WTC11 (cell line): ENCODE results near the gene RMND5B. TPM values are rescaled to one million over a fixed set of nuclear protein-coding genes. Genes with fewer than 3 reads are reported as not detected.

Experiments used
- CDX4 ChIP-seq: fragments of 250-450 bp; sonication (Bioruptor Pico); IDR thresholded peaks from 2 replicates; pipeline ENCODE4 v1.9.0; 2021; ENCODE audit warnings: moderate library complexity, mild to moderate bottlenecking, inconsistent platforms, borderline replicate concordance
- E2F4 ChIP-seq: sonication (generic); formaldehyde crosslinking; IDR thresholded peaks from 2 replicates; pipeline ENCODE4 v1.8.1; 2022; ENCODE audit warnings: low read depth, mild to moderate bottlenecking, moderate library complexity, missing genetic modification reagents, borderline replicate concordance
- E2F5 ChIP-seq: sonication (generic); formaldehyde crosslinking; IDR thresholded peaks from 2 replicates; pipeline ENCODE4 v1.8.1; 2022; ENCODE audit warnings: mild to moderate bottlenecking, moderate library complexity, missing genetic modification reagents
- ELF4 ChIP-seq: sonication (generic); formaldehyde crosslinking; IDR thresholded peaks from 2 replicates; pipeline ENCODE4 v1.8.1; 2022; ENCODE audit warnings: low read depth, mild to moderate bottlenecking, moderate library complexity, missing genetic modification reagents
- ESRRA ChIP-seq: sonication (generic); formaldehyde crosslinking; IDR thresholded peaks from 2 replicates; pipeline ENCODE4 v1.8.1; 2022; ENCODE audit warnings: mild to moderate bottlenecking, missing genetic modification reagents, borderline replicate concordance
- FOXJ3 ChIP-seq: sonication (generic); formaldehyde crosslinking; IDR thresholded peaks from 2 replicates; pipeline ENCODE4 v1.9.0; 2021; ENCODE audit warnings: missing genetic modification reagents, mild to moderate bottlenecking, borderline replicate concordance
- FOXK1 ChIP-seq: sonication (generic); formaldehyde crosslinking; IDR thresholded peaks from 2 replicates; pipeline ENCODE4 v1.8.0; 2022; ENCODE audit warnings: mild to moderate bottlenecking, moderate library complexity, missing genetic modification reagents
- HMGA2 ChIP-seq: fragments of 250-450 bp; sonication (Bioruptor Pico); IDR thresholded peaks from 2 replicates; pipeline ENCODE4 v1.4.0; 2021; ENCODE audit warnings: mild to moderate bottlenecking, moderate library complexity
- IRF2 ChIP-seq: sonication (generic); formaldehyde crosslinking; IDR thresholded peaks from 2 replicates; pipeline ENCODE4 v1.8.0; 2022; ENCODE audit warnings: low read depth, missing genetic modification reagents, borderline replicate concordance
- JAZF1 ChIP-seq: fragments of 250-450 bp; sonication (Bioruptor Pico); IDR thresholded peaks from 2 replicates; pipeline ENCODE4 v1.9.0; 2021; ENCODE audit warnings: moderate library complexity, mild to moderate bottlenecking, inconsistent platforms
- MXD4 ChIP-seq: fragments of 250-450 bp; sonication (Bioruptor Pico); IDR thresholded peaks from 2 replicates; pipeline ENCODE4 v1.8.0; 2021; ENCODE audit warnings: mild to moderate bottlenecking, moderate library complexity, borderline replicate concordance
- NFATC4 ChIP-seq: fragments of 250-450 bp; sonication (Bioruptor Pico); IDR thresholded peaks from 2 replicates; pipeline ENCODE4 v1.9.0; 2021; ENCODE audit warnings: mild to moderate bottlenecking
- NR2C2 ChIP-seq: sonication (generic); formaldehyde crosslinking; IDR thresholded peaks from 2 replicates; pipeline ENCODE4 v1.8.0; 2022; ENCODE audit warnings: mild to moderate bottlenecking, missing genetic modification reagents
- NR3C1 ChIP-seq: sonication (generic); formaldehyde crosslinking; conservative IDR thresholded peaks from 2 replicates; pipeline ENCODE4 v1.8.1; 2023; ENCODE audit warnings: low read depth, mild to moderate bottlenecking, missing genetic modification reagents
- PRDM15 ChIP-seq: sonication (generic); formaldehyde crosslinking; IDR thresholded peaks from 2 replicates; pipeline ENCODE4 v1.8.0; 2022; ENCODE audit warnings: missing genetic modification reagents
- PRRX2 ChIP-seq: fragments of 250-450 bp; sonication (Bioruptor Pico); IDR thresholded peaks from 2 replicates; pipeline ENCODE4 v1.8.0; 2021; ENCODE audit warnings: mild to moderate bottlenecking
- RORB ChIP-seq: fragments of 250-450 bp; sonication (Bioruptor Pico); IDR thresholded peaks from 2 replicates; pipeline ENCODE4 v1.9.0; 2021; ENCODE audit warnings: mild to moderate bottlenecking
- SMAD3 ChIP-seq: sonication (generic); formaldehyde crosslinking; IDR thresholded peaks from 2 replicates; pipeline ENCODE4 v1.8.0; 2022; ENCODE audit warnings: missing genetic modification reagents, mild to moderate bottlenecking, borderline replicate concordance
- TCF7 ChIP-seq: sonication (generic); formaldehyde crosslinking; IDR thresholded peaks from 2 replicates; pipeline ENCODE4 v1.8.0; 2022; ENCODE audit warnings: mild to moderate bottlenecking, low read depth, missing genetic modification reagents, moderate library complexity
- TEAD4 ChIP-seq: sonication (generic); formaldehyde crosslinking; IDR thresholded peaks from 2 replicates; pipeline ENCODE4 v1.8.0; 2022; ENCODE audit warnings: mild to moderate bottlenecking, missing genetic modification reagents
- ZNF121 ChIP-seq: sonication (generic); formaldehyde crosslinking; IDR thresholded peaks from 2 replicates; pipeline ENCODE4 v1.8.0; 2023; ENCODE audit warnings: missing genetic modification reagents
- ZNF138 ChIP-seq: sonication (generic); formaldehyde crosslinking; conservative IDR thresholded peaks from 2 replicates; pipeline ENCODE4 v1.8.1; 2022; ENCODE audit warnings: mild to moderate bottlenecking, moderate library complexity, missing genetic modification reagents
- ZNF219 ChIP-seq: sonication (generic); formaldehyde crosslinking; IDR thresholded peaks from 2 replicates; pipeline ENCODE4 v1.8.0; 2023; ENCODE audit warnings: missing genetic modification reagents, mild to moderate bottlenecking, borderline replicate concordance
- ZNF396 ChIP-seq: fragments of 250-450 bp; sonication (Bioruptor Pico); IDR thresholded peaks from 2 replicates; pipeline ENCODE4 v1.8.0; 2021; ENCODE audit warnings: mild to moderate bottlenecking, moderate library complexity, borderline replicate concordance
- total RNA-seq: library from RNA; stranded (reverse); gene quantifications from 3 replicates; pipeline ENCODE4 v1.2.3, GENCODE V29; 2021
- TF ChIP-seq, protein P1 (sequence below): sonication (generic); formaldehyde crosslinking; IDR thresholded peaks from 2 replicates; pipeline ENCODE4 v1.8.0; 2023; ENCODE audit warnings: missing genetic modification reagents, mild to moderate bottlenecking, borderline replicate concordance
- TF ChIP-seq, protein P2 (sequence below): sonication (generic); formaldehyde crosslinking; IDR thresholded peaks from 2 replicates; pipeline ENCODE4 v1.8.1; 2022; ENCODE audit warnings: low read depth, missing genetic modification reagents, borderline replicate concordance

Gene RMND5B
- total RNA-seq, 1 experiment from 2014 or later: 93.3 TPM

DNA sequence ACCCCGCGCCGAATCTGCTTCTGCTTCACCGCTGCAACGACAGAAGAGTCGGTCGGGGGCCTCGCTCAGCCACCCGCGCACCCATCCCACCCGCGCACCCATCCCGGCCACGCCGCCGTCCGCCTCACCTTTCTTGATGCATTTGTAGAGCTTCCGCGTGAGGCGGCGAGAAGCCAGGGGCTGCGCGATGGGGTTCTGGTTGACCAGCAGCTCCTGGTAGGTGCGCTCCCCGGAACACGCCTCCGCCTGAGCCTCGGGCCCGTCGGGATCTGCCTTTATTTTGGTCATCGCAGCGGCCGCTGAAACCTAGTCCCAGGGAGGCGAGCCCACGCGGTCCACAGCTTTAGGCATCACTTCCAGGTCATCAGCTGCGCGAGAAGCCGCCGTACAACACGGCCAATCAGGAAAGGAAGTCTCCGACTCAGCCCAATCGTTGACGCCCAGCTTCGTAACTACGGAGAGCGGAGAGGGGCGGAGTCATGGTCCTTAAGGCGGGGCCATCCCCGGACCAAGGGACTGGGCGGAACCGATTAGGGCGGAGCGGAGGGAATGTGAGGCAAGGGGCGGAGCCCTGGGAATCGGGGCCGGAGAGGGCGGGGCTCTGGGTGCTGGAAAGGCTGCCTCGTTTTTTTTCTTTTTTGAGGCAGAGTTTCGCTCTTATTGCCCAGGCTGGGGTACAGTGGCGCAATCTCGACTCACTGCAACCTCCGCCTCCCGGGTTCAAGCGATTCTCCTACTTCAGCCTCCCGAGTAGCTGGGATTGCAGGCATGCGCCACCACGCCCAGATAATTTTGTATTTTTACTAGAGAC is 22.9 kb downstream of the RMND5B start, which contains the start of gene NHP2 (continued):
- TF ChIP-seq PRDM15 (CRISPR knock-in tag) (no peak), TEAD4 (CRISPR knock-in tag) (no peak), PRRX2 (CRISPR knock-in tag) (no peak), ESRRA (no peak), ZNF138 (no peak), IRF2 (CRISPR knock-in tag) (no peak), TCF7 (CRISPR knock-in tag) (no peak), FOXJ3 (no peak), JAZF1 (no peak), RORB (no peak), SMAD3 (CRISPR knock-in tag) (peak; percentile 27; the same call in 1 of the 2 replicates), ZNF219 (CRISPR knock-in tag) (no peak), FOXK1 (CRISPR knock-in tag) (peak; percentile 96), ELF4 (no peak), NFATC4 (CRISPR knock-in tag) (no peak), NR3C1 (CRISPR knock-in tag) (no peak), MXD4 (CRISPR knock-in tag) (no peak), CDX4 (CRISPR knock-in tag) (no peak), HMGA2 (CRISPR knock-in tag) (no peak), E2F5 (CRISPR knock-in tag) (no peak), ZNF396 (CRISPR knock-in tag) (no peak), ZNF121 (CRISPR knock-in tag) (no peak), NR2C2 (CRISPR knock-in tag) (no peak), E2F4 (CRISPR knock-in tag) (no peak)
- TF ChIP-seq, protein P1, sequence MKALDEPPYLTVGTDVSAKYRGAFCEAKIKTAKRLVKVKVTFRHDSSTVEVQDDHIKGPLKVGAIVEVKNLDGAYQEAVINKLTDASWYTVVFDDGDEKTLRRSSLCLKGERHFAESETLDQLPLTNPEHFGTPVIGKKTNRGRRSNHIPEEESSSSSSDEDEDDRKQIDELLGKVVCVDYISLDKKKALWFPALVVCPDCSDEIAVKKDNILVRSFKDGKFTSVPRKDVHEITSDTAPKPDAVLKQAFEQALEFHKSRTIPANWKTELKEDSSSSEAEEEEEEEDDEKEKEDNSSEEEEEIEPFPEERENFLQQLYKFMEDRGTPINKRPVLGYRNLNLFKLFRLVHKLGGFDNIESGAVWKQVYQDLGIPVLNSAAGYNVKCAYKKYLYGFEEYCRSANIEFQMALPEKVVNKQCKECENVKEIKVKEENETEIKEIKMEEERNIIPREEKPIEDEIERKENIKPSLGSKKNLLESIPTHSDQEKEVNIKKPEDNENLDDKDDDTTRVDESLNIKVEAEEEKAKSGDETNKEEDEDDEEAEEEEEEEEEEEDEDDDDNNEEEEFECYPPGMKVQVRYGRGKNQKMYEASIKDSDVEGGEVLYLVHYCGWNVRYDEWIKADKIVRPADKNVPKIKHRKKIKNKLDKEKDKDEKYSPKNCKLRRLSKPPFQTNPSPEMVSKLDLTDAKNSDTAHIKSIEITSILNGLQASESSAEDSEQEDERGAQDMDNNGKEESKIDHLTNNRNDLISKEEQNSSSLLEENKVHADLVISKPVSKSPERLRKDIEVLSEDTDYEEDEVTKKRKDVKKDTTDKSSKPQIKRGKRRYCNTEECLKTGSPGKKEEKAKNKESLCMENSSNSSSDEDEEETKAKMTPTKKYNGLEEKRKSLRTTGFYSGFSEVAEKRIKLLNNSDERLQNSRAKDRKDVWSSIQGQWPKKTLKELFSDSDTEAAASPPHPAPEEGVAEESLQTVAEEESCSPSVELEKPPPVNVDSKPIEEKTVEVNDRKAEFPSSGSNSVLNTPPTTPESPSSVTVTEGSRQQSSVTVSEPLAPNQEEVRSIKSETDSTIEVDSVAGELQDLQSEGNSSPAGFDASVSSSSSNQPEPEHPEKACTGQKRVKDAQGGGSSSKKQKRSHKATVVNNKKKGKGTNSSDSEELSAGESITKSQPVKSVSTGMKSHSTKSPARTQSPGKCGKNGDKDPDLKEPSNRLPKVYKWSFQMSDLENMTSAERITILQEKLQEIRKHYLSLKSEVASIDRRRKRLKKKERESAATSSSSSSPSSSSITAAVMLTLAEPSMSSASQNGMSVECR (CRISPR knock-in tag): peak; percentile 76; the same call in 1 of the 2 replicates
- TF ChIP-seq, protein P2, sequence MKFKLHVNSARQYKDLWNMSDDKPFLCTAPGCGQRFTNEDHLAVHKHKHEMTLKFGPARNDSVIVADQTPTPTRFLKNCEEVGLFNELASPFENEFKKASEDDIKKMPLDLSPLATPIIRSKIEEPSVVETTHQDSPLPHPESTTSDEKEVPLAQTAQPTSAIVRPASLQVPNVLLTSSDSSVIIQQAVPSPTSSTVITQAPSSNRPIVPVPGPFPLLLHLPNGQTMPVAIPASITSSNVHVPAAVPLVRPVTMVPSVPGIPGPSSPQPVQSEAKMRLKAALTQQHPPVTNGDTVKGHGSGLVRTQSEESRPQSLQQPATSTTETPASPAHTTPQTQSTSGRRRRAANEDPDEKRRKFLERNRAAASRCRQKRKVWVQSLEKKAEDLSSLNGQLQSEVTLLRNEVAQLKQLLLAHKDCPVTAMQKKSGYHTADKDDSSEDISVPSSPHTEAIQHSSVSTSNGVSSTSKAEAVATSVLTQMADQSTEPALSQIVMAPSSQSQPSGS (CRISPR knock-in tag): no peak
